GM21786 (cell line): ENCODE data around the gene EIPR1.

Experiments used
- ATAC-seq: cut with Tn5 transposase; IDR thresholded peaks from one replicate; pipeline ENCODE4 v1.9.1; 2021; ENCODE audit not compliant: unreplicated experiment

Gene EIPR1

DNA sequence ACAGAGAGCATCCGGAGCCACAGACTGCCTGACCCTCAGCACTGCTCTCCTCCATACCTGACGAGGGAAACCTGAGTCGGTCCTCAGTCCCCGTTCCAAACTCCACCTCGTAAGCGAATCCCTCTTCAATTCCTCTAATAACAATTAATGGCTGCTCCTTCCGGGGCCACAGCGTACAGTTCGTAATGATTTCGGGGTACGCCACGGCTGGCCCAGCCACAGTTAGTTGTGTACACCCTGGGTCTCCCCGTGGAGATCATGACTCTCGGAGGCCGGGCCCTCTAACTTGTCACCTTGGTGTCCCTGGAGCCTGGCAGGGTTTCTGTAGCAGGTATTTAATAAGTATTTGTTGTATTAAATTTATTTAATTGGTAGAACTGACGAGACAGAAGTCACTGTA lies 121.5 kb downstream of the EIPR1 start:
- ATAC-seq, result no peak

DNA sequence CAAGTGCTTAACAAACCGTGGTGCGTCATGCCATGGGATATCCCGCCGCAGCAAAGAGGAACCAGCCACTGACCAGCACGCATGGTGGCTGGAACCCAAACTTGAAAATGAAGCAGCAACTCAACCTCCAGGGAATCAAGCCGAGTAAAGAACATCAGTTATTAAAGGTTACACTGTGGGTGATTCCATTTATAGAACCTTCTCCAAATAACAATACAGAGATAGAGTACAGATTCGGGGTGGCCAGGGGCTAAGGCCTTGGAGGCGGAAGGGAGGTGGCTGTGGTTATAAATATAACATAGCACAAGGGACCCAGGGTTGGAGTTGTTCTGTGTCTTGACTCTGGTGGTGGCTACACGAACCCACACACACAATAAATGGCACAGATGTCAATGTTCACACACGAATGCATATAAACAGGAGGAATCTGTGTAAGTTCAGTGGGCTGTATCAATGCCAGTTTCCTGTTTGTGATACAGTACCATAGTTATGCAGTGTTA lies 123.1 kb downstream of the EIPR1 start:
- ATAC-seq, result peak; percentile 77

DNA sequence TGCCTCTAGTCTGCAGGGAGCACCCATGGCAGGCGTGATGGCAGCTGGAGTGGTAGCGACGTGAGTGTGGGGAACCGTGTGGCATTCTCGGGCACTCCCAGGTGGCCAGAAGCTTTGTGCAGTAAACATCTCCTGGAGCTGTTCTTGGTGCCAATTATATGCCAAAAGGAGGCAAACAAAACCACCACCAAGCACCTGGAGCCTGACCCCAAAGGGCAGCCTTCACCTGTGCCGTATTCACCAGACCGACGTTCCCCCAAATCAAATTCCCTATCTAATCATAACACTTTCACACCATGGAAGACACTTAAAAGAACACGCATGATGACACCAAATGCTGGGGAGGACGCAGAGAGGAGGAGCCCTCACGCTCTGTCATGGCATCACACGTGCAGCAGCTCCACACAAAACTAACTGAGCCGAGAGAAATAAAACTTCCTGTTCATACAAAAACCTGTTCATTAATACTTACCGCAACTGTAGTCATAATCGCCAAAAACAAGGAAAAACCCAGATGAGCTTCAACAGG lies 123.6 kb downstream of the EIPR1 start:
- no peak for ATAC-seq

DNA sequence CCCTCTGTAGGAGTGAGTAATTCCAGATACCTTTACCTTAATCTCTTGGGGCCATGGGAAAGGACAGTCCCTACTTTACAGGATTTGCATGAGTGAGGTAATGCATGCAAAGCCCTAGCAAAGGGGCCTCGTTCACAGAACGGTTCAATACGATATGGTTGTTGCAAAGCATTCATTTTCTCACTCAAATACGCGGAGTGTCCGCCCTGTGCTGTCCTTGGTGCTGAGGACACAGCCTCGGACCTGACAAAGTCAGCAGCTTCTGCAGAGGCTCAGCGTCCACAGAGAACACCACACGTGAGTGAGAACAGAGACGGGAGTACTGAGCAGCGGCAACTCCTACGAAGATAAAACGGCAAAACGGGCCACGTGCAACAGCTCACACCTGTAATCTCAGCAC lies 125.7 kb downstream of the EIPR1 start:
- no peak for ATAC-seq

DNA sequence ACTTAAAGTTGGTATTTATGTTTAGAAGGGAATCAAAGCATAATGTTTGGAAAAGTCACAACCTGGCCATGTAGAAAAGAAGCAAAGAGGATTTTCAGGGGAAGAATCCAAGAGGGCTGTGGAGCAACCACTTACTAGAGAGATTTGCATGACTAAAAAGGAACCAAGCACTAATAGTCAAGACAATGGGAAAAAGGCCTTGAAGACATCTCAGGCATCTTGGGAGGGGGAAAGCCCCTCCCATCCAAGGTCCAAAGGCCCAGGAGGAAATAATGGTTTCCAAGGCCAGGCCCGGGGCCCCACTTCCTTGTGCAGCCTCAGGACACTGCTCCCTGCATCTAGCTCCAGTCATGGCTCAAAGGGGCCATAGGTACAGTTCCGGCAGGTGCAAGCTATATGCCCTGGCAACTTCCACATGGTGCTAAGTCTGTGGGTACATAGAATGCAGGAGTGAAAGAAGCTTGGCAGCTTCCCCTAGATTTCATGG lies 128.1 kb downstream of the EIPR1 start:
- ATAC-seq, result no peak

DNA sequence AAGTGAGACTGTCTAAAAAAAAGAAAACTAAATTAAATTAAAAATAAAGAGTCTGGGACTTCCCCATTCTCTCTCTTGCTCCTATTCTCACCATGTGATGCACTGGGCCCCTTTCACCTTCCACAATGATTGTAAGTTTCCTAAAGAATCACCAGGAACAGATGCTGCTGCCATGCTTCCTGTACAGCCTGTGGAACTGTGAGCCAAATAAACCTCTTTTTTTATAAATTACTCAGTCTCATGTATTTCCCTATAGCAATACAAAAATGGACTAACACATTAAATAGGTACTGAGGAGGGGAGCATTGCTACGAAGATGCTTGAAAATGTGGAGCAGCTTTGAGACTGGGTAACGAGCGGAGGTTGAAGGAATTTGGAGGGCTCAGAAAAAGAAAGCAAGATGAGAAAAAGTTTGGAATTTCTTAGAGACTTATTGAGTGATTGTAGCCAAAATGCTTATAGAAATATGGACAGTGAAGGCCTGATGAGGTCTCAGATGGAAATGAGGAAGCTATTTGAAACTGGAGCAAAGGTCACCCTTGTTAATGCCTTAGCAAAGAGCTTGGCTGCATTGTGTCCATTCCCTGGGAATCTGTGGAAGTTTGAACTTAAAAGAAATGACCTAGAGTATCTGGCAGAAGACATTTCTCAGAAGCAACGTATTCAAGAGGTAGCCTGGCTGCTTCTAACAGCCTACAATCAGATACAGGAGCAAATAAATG lies 128.7 kb downstream of the EIPR1 start:
- no peak for ATAC-seq

DNA sequence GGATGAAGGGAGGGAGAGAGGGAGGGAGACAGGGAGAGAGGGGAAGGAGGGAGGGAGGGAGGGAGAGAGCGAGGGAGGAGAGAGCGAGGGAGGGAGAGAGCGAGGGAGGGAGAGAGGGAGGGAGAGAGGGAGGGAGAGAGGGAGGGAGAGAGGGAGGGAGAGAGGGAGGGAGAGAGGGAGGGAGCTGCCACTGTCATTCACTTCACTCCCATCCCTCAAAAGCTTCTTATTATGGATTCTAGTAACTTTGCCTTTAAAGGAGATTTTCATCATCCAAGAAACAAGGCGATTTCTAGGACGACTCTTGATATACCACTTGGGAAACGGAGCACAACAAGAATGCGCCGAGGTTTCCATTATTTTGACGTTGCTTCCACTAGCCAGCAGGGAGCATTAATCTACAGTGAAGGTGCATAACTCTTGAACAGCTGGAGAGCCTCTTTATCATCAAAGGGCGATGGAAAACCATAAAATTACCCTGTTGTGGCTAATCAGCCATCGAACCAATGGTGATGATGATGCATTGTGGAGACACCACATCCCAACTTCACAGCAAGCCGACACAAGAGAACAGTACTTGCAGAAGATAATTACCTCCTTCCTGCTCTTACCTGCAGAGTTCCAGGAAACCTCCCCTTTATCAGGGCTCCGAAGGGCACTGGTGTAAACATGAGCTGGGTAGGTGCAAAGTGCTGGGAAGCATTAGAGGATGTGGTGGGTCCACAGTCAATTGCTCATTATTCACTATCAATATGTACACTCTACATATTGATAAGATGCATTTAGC lies 130.5 kb downstream of the EIPR1 start:
- no peak for ATAC-seq

DNA sequence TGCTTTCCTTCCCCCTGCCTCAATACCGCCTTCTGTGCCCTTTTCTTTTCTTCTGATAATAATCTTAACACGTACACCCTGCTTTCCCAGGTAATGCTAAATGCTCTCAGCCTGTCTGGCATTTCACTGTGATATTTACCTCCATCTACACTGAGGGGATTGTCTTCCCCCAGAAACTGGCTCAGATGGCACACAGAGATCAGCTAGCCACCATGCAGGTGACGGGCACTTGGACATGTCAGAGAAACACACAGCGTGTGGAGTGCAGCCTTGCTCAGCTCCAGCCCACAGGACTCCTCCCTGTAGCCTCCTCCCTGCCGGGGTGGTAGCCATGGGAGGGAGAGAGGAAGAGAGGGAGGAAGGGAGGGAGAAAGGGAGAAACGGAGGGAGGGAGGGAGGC lies 131.2 kb downstream of the EIPR1 start:
- ATAC-seq, result no peak

DNA sequence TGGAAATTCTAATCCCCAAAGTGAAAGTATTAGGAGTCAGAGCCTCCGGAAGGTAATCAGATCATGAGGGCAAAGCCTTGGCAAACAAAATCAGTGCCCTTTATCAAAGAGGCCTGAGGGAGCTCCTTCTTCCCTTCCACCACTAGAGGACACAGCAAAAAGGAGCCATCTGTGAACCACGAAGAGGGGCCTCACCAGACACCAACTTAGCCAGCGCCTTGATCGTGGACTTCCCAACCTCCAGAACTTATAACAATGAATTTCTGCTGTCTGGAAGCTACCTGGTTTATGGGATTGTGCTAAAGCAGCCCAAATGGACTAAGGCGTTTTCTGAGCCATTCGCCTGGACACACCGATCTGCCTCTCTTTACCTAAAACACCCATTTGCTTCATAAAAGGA lies 133.1 kb downstream of the EIPR1 start:
- ATAC-seq, result no peak

DNA sequence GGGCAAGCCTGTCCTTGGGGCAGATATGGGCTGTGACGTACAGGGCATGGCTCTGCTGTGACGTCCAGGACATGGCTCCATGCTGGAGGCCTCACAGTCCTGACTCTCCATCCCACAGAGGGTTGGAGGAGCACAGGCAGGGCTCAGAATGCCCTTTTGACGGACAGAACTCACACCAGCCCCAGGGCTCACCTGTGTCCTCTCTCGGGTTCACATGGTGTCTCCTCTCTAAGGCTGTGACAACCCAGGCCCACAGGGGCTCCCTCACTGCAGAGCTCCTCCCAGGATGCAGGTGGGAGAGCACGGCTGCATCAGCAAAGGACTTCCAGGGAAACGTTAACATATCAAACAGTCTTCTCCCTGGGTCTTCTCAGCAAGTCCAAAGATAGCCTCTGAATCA lies 133.8 kb downstream of the EIPR1 start:
- ATAC-seq, result no peak

DNA sequence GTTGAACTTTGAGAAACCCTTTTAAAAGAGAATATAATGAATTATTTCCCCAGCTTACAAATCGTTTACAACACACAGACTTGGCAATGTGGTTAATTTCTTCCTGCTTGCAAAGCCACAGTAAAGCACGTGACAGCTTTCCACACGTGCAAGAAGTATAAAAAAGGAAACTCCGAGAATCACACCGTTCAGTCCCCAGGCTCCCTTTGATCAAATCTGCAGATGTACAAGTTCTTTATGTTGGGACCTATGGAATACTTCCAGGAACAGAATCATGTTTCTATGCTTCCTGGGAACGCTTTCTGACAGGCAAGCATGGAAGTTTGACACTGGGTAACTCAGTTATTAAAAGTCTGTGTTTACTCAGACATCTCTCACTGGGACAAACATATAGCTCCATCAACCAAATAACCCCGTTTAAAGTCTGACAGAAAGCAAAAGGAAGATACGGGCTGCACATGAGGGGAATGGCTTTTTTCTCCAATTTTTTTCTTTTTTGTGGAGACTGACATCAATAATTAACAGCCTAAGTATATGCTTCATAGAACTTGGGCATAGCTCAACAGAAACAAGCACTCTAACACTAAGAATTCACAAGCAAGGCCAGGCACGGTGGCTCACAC lies 134.8 kb downstream of the EIPR1 start:
- ATAC-seq, result peak; percentile 71

DNA sequence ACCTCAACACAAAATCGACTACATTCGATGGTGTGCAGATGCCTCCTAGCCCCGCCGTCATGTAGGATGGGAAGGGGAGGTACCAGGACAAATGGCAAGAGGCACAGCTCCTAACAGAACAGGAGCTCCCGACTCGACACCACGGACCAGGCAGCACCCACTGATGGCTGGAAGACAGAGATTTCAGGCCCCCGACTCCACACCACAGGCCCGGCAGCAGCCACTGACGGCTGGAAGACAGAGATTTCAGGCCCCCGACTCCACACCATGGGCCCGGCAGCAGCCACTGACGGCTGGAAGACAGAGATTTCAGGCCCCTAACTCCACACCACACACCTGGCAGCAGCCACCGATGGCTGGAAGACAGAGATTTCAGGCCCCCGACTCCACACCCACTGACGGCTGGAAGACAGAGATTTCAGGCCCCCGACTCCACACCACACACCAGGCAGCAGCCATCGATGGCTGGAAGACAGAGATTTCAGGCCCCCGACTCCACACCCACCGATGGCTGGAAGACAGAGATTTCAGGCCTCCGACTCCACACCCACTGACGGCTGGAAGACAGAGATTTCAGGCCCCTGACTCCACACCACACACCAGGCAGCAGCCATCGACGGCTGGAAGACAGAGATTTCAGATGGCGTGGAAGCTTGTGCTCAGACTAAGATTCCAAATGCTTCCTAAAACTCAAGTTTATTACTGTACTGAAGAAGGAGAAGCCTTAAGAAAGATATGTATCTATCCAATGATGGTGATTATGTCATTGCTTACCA lies 135.5 kb downstream of the EIPR1 start:
- ATAC-seq, result no peak

DNA sequence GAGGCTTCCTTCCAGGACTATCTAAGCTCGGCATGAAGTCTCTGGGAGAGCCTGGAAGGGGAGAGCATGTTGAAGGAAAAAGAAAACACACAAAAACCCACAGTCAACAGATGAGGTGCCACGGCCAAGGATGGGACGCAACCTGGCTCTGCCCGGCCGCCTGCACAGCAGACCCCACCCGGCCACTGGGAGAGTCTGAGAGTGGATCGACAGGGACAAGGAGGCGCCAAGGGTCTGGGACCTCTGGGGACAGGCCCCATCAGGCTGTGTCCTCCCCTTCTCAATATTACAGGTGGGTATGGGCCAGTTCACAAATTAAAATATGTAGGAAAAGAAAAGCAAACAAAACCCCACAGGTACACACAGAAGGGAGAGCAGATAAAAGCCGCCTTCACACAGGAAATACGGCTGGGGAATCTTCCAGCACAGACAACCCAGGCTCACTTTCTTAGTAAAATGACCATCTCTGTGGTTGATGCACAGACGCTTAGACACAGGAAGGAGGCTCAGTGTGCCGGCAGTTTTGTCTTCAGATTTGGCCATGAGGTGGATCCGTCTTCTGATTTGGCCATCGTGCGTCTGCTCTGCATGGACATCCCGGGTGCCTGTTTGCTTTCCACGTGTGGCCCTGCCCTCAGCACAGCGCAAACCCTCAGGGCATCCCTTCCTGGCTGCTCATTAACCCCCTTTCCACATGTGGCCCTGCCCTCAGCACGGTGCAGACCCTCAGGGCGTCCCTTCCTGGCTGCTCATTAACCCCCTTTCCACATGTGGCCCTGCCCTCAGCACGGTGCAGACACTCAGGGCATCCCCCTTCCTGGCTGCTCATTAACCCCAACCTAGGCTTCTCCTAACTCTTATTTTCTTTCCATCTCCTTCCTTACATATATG lies 138.4 kb downstream of the EIPR1 start:
- ATAC-seq, result peak; percentile 70

DNA sequence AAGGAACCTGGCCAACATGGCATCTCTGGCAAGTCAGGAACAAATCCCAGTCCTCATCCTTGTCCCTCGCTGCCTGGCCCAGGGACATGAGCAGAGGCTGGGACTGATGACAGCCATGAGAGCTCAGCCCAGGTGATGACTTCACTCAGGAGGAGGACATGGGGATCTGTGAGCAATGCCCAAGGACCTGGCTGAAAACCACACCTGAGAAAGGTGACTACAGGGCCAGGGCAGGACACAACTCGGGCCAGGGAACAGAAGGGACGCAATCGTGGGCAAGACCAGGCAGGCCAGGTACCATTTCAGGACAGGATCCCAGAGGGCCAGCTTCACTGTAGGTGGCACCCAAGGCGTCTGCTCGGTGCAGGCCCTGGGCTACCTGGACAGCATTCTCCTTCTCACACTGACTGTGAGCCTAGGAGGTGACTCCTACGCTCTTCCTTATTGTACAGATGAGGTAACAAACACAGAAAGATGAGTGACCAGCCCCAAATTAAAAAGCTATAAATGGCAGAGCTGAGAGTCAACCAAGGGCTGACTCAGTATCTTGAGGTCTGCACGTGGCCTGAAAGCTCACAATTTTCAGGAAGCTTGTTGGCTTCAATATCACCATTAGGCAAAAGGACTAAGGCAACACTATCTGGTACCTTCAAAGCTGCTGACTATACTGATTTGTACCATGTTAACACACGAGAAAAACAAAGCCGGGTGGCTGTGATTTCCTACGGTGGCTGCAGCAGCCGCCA lies 141.1 kb downstream of the EIPR1 start:
- no peak for ATAC-seq

DNA sequence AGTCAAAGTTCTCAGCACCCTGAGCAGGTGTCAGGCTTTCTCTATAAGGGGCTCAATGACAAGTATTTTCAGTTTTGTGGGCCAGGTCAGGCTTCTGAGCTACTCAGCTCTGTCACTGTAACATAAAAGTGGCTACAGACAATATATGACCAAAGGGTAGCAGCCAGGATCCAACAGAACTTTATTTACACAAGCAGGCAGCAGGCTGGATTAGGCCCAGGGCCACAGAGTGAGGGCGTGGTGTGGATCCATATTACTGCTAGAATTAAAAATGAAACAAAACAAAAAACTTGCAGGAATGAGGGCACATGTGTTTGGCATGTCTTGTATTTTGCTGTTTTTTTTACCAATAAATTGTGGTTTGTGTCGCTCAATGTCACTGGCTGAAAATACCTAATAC lies 143.7 kb downstream of the EIPR1 start:
- ATAC-seq, result no peak

DNA sequence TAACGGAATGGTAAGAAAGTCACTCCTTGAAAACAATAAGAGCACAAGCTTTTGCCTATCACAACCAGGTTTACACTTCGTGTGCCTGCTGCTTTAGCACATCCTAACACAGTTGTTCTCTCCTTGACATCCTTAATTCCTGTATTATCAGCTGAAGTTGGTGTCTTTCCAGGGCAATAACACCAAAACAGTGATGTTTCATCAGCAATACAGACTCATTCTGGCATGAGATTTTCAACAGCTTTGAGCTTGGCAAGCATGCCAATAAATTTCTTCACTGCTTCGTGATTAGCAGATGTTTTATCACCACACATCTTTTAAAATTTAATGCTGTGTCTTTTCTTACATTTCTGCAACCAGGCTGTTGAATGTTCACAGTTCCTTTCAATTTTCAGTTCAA lies 148.4 kb downstream of the EIPR1 start:
- no peak for ATAC-seq

DNA sequence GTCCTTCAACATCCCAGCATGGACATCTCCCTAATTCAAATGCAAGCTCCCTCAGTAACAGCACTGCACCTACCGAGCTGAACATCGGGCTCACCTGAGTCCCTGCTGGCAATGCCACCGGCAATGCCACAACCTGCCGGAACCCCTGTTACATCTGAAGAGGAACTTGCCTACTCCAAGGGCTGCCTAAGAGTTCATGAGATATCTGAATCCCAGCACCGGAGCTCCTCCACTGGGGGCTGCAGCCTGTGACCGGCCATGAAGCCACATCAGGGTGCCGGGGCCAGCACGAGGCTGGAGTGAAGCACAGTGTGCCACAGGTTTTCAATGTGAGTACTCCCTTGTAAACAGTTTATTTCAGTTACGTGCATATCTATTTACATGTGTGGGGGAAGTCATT lies 152.9 kb downstream of the EIPR1 start:
- no peak for ATAC-seq

DNA sequence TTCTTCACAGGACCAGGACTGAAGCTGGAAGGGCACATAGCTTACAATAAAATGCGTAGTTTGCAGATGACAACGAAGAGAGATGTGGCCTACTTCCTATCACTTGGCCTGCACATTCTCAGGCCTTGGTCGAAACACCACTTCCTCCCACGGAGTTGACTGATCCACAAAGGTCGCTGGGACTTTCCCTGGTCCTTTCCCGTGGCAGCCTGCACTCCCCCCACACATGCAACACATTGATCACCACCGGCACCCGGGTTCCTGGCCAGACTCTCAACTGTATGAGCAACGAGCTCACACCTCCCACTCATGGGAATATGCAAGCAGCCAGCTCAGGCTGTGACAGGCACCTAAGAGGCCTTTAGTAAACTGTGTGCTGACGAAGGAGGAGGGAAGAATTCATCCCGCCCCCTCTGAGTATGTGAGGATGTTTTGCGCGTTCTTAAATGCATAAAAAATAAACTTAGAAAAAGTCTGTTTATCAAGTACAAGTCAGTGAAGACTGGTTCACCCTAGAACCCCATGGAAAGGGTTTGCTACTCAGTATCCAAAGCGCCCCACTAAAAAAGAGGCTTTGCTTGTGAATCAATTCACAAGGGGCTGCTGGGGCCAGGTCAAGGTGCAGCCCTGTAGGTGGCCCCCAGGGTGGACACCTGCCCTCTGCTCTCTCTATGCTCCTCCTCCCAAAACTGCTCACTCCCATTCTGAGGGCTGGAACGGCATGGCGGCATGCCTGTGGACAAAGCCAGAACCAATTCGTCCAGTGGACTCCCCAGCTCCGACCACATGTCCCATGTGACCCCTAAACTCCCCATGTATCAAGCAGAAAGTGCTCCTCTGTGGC lies 154.3 kb downstream of the EIPR1 start:
- peak; percentile 95 for ATAC-seq
